Left lung (tissue), 10 donors: ENCODE results near the gene SOX6. TPM values are rescaled to one million over a fixed set of nuclear protein-coding genes. Genes with fewer than 3 reads are reported as not detected.

Experiments used
- ATAC-seq: fragments of 200-7000 bp; cut with Tn5 transposase; one replicate; pipeline ENCODE4 v1.9.1; 2020; ENCODE audit warnings: moderate library complexity
- DNase-seq, 4 donors: peaks; one replicate each; pipeline ENCODE4 v3.0.0-alpha.2; 2013 to 2020
- H3K27ac ChIP-seq, 2 donors: fragments of 200-600 bp; sonication (generic) in 1 of 2; one replicate each; pipeline versions ENCODE4 v1.5.0 to v1.8.0; 2020 to 2021
- H3K27me3 ChIP-seq, 2 donors: fragments of 200-600 bp; sonication (generic) in 1 of 2; one replicate each; pipeline versions ENCODE4 v1.5.0 to v1.8.0; 2020 to 2021
- H3K36me3 ChIP-seq, 2 donors: fragments of 200-600 bp; sonication (generic) in 1 of 2; one replicate each; pipeline versions ENCODE4 v1.5.0 to v1.8.0; 2020 to 2021
- H3K4me1 ChIP-seq, 2 donors: fragments of 200-600 bp; one replicate each; pipeline ENCODE4 v1.8.0; 2021
- H3K4me3 ChIP-seq, 2 donors: fragments of 200-600 bp; sonication (generic) in 1 of 2; one replicate each; pipeline versions ENCODE4 v1.5.0 to v1.8.0; 2020 to 2021; ENCODE audit warnings: mild to moderate bottlenecking in 1 of 2
- H3K9me3 ChIP-seq, 2 donors: fragments of 200-600 bp; sonication (generic) in 1 of 2; one replicate each; pipeline versions ENCODE4 v1.5.0 to v1.8.0; 2020 to 2021
- CTCF ChIP-seq, 2 donors: fragments of 200-600 bp; sonication (generic) in 1 of 2; IDR thresholded peaks; one replicate each; pipeline versions ENCODE4 v1.5.0 to v1.8.0; 2021; ENCODE audit warnings: antibody characterized with exemption in 2 of 2
- intact Hi-C, 2 donors: fragments of 100-400 bp; cut with DNase I; formaldehyde crosslinking; loops; one replicate each; pipeline versions ENCODE4 v1.11.2 to v1.14.2; 2022
- polyA plus RNA-seq, 6 donors: library from polyadenylated mRNA; unstranded; fragments of 120-200 nt; gene quantifications; one replicate each; pipeline ENCODE4 v1.2.1, GENCODE V29; 2013; ENCODE audit not compliant: insufficient read length in 6 of 6
- total RNA-seq, 2 donors: library from RNA; stranded (reverse); fragmentation: NEBNext Ultra II Directional; extraction: Animal tissue kit (Norgen Biotek cat#: 25700); gene quantifications; one replicate each; pipeline ENCODE4 v1.2.1, GENCODE V29; 2021
- donor health status: DM: no; HTN: yes; CAD: no.
- donor health status: DM: no; HTN: no; CAD: no.

The SOX6 gene
- total and polyA plus RNA-seq, 8 donors = 4.7 to 20.5 (median 15.6) TPM

DNA sequence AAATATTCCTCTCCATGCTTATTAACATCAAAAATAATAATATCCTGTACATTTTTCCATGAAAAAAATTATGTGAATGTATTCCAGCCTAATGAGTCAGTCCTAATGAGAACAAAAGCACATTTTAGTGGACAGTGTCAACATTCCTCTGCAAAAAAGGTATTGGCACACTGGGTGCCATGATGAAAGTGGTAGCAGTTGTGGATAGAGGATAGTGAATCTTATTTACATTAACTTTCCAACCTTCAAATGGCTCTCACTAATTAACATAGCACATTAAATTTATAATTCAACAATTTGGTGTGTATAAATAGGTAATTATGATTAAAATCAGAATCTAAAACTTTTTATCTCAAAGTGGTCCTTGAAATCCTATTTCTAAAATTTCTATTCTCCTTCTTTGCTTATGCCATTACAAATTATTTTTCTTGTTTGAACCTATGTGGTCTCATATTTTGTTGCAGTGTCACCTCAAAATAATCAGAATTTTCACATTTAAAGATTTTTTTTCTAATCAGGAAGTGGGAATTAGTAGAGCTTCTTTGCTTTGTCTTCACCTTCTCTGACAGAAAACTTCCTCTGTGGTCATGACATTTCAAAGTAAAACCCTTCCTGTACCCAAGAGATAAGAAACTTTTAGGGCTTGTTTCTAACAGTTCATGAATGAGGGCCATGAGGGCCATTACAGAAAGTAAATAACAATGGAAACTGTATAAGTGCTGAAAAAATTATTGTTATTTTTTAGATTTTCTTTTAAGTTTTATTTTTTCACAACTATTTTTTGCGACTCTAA, 18.7 kb downstream of the SOX6 start:
- no peaks in the 10 kb centered on the region for H3K36me3 ChIP-seq
- TF ChIP-seq CTCF (IDR thresholded peaks at IDR 0.05) = no peak
- DNase-seq (no peak), ATAC-seq (no peak)
- no peak overlapping the region for H3K4me3 ChIP-seq
- no peaks in the 10 kb centered on the region for H3K27me3 ChIP-seq
- intact Hi-C loops = no loop called here
- H3K27ac ChIP-seq = no peak overlapping the region
- no peaks in the 10 kb centered on the region for H3K9me3 ChIP-seq
- no peaks in the 10 kb centered on the region for H3K4me1 ChIP-seq

DNA sequence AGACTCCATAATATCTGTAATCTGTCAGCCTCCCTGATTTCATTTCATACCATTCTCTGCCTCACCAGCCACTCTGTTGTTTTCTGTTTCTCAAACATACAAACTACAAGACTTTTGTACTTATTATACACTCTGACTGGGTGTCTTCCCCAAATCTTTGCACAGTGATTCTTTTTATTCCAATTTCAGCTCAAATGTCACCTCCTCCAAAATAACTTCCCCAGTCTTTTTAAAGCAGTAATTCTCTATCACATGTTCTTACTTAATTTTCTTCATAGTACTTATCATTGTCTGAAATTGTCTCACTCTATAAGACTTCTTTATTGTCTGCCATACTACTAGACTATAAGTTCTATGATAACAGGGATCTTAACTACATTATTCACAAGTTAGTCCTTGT, 19.6 kb downstream of the SOX6 start:
- Histone ChIP-seq H3K27ac (no peak overlapping the region), H3K4me3 (no peak overlapping the region), H3K4me1 (no peaks in the 10 kb centered on the region), H3K9me3 (no peaks in the 10 kb centered on the region), H3K27me3 (no peaks in the 10 kb centered on the region), H3K36me3 (no peaks in the 10 kb centered on the region)
- TF ChIP-seq CTCF (IDR thresholded peaks at IDR 0.05) = no peak
- ATAC-seq = no peak
- DNase-seq = no peak
- intact Hi-C loops = no loop called here

DNA sequence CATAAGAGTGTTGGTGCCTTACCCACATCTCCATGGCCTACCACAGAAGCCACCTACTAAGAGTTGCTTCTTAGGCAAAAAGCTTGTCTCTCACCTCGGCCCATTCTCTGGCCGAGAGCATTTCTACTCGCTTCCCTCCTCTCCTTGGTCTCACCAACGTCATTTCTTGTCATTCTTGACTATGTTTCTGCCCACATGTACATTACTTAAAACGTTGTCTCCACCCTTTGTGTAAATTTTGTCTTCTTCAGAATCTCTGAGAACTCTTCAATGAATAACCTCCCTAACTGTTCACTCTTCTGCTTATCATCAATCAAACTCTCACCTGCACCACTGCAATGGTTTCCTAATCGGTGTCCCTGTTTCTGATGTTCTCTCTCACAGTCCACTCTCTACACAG, 20.1 kb downstream of the SOX6 start:
- Histone ChIP-seq H3K4me1 (no peaks in the 10 kb centered on the region), H3K9me3 (no peaks in the 10 kb centered on the region), H3K27me3 (no peaks in the 10 kb centered on the region), H3K27ac (no peak overlapping the region), H3K36me3 (no peaks in the 10 kb centered on the region), H3K4me3 (no peak overlapping the region)
- ATAC-seq (no peak), DNase-seq (no peak)
- intact Hi-C loops = no loop called here
- TF ChIP-seq CTCF (IDR thresholded peaks at IDR 0.05) = no peak

GRCh38 chr11:16335236-16335962, 20.9 kb downstream of the SOX6 start:
- H3K27ac ChIP-seq = no peak overlapping the region
- TF ChIP-seq CTCF (IDR thresholded peaks at IDR 0.05) = no peak
- H3K36me3 ChIP-seq = no peaks in the 10 kb centered on the region
- no peaks in the 10 kb centered on the region for H3K9me3 ChIP-seq
- DNase-seq (no peak), ATAC-seq (no peak)
- no peak overlapping the region for H3K4me3 ChIP-seq
- intact Hi-C loops = no loop called here
- H3K27me3 ChIP-seq = no peaks in the 10 kb centered on the region
- H3K4me1 ChIP-seq = no peaks in the 10 kb centered on the region

DNA sequence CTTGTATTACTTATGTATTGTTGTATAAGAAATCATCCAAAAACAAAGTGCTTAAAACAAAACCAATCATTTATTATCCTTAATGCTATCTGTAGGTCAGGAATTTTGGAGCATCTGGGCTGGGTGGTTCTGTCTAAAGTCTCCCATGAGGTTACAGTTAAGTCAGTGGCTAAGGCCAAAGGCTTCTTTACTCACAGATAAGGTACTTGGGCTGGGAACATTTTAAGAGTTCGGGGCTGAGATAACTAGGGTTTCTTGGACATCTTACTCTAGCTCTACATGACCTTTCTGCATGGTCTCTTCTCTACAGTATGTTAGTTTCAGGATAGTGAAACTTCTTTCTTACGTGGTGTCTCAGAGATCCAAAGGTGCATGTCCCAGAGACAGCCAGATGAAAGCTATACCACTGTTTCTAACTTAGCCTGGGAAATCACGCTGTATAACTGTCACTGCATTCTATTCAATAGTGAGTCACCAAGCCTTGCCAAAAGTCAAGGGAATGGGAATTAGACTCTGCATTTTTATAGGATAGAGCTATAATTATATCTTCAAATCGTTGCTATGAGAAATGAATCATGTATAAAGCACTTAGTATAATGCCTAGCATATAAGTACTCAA, 29.6 kb downstream of the SOX6 start:
- Histone ChIP-seq H3K9me3 (no peaks in the 10 kb centered on the region), H3K27ac (no peak overlapping the region), H3K4me1 (no peaks in the 10 kb centered on the region), H3K27me3 (no peaks in the 10 kb centered on the region), H3K4me3 (no peak overlapping the region), H3K36me3 (no peaks in the 10 kb centered on the region)
- intact Hi-C loops = no loop called here
- ATAC-seq = no peak
- DNase-seq = no peak
- no peak for TF ChIP-seq CTCF (IDR thresholded peaks at IDR 0.05)
